Fibroblast of pulmonary artery (primary cell): Measurements from ENCODE around the gene RGS17.
"Not testable (repeated sequence)": the region's sequence is repeated elsewhere in the genome, so short reads cannot be mapped to it uniquely, and the experiment has no call there.

ENCODE experiments used
- DNase-seq: peaks from one replicate; pipeline ENCODE4 v3.0.0-alpha.2; 2010; ENCODE audit warnings: low read depth
- H3K4me3 ChIP-seq: replicated peaks from 2 replicates; pipeline ENCODE4 v1.5.1; 2011; ENCODE audit warnings: low read depth, mild to moderate bottlenecking, control low read depth, low read length, moderate library complexity
- TF ChIP-seq, protein P1 (sequence below): IDR thresholded peaks from 2 replicates; pipeline ENCODE4 v1.5.1; 2011; ENCODE audit warnings: mild to moderate bottlenecking, control low read depth, low read length, inconsistent platforms; ENCODE audit errors: missing control alignments

Gene RGS17

DNA sequence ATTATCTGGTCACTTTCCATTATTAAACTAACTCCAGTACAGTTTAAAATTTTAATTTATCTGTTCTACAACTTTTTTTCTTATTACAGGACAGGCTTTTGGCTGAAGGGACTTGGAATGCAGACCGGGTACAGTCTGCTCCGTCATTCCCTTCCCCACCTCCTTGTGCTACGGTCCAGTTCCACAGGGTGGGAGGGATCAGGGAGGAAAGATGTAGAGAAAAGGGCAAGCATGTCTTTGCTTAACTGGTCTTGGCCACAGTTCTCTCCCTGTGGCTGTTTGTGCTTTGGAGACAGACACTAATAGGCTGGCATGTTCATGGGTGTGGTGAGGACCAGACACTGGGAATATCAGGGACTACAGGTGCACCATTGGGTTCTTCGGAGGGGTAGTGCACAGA, 12.1 kb upstream of the RGS17 start:
- no peak for DNase-seq
- TF ChIP-seq, protein P1, sequence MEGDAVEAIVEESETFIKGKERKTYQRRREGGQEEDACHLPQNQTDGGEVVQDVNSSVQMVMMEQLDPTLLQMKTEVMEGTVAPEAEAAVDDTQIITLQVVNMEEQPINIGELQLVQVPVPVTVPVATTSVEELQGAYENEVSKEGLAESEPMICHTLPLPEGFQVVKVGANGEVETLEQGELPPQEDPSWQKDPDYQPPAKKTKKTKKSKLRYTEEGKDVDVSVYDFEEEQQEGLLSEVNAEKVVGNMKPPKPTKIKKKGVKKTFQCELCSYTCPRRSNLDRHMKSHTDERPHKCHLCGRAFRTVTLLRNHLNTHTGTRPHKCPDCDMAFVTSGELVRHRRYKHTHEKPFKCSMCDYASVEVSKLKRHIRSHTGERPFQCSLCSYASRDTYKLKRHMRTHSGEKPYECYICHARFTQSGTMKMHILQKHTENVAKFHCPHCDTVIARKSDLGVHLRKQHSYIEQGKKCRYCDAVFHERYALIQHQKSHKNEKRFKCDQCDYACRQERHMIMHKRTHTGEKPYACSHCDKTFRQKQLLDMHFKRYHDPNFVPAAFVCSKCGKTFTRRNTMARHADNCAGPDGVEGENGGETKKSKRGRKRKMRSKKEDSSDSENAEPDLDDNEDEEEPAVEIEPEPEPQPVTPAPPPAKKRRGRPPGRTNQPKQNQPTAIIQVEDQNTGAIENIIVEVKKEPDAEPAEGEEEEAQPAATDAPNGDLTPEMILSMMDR = no peak

DNA sequence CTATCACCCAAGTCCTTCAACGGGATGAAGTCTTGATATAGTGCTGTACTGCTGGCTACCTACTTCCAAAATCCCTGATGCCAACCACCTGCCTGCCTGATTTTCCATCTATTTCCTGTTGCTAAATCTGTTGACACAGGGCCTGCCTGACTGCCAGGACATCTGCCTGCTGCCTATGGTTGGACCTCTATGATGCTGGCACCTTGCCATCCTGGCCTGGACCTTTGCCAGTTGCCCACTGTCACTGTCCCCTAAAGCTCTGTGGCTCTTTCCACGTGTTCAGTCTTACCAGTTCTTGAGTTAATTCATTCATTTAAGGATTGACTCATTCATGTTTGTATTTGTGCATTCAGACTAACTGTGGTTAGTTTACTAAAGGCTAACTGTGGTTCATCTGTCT, 9.2 kb upstream of the RGS17 start:
- TF ChIP-seq, protein P1 = no peak
- no peak overlapping the region for H3K4me3 ChIP-seq
- no peak for DNase-seq

More for the DNA sequence above, 12.1 kb upstream of the RGS17 start:
- H3K4me3 ChIP-seq = no peak overlapping the region

DNA sequence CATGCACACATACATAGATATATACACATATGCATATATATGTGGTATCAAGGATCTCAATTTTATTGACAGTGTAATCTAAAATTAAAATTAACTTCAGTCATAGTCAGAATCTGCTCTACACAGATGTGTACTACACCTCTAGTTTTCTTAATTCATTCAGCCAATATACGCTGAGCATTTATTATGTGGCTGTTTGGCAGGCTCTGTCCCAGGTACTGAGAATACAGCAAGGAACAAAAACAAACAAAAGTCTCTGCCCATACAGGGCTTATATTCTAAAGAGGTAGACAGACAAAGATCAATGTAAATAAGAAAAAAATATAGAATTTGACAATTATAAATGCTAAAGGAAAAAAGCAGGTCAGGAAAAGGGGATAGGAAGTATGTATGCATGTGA, 7.8 kb upstream of the RGS17 start:
- DNase-seq = no peak
- TF ChIP-seq, protein P1 = no peak
- no peak overlapping the region for H3K4me3 ChIP-seq

DNA sequence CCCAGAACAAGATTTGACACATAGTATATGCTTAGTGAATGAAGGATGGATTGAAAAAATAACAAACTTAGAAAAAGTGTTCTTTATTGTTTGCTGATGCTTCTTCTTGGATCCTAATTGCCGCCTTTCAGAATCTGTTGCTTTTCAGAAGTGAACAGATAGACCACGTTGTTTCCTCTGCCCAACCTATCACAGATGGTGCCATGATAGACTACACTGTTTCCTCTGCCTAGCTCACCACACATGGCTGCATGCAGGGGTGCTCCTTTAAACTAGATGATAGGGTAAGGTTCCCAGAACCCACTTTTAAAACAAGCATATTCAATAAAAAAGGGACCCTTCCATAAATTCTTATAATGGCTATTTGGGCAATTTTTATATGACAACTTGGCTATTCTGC, 4.6 kb upstream of the RGS17 start:
- TF ChIP-seq, protein P1 = no peak
- no peak for DNase-seq
- no peak overlapping the region for H3K4me3 ChIP-seq

DNA sequence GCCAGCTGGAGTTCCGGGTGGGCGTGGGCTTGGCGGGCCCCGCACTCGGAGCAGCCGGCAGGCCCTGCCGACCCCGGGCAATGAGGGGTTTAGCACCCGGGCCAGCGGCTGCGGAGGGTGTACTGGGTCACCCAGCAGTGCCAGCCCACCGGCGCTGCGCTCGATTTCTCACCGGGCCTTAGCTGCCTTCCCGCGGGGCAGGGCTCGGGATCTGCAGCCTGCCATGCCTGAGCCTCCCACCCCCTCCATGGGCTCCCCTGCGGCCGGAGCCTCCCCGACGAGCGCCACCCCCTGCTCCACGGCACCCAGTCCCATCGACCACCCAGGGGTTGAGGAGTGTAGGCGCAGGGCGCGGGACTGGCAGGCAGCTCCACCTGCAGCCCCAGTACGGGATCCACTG, 2.6 kb upstream of the RGS17 start:
- not testable (repeated sequence) for H3K4me3 ChIP-seq, DNase-seq

DNA sequence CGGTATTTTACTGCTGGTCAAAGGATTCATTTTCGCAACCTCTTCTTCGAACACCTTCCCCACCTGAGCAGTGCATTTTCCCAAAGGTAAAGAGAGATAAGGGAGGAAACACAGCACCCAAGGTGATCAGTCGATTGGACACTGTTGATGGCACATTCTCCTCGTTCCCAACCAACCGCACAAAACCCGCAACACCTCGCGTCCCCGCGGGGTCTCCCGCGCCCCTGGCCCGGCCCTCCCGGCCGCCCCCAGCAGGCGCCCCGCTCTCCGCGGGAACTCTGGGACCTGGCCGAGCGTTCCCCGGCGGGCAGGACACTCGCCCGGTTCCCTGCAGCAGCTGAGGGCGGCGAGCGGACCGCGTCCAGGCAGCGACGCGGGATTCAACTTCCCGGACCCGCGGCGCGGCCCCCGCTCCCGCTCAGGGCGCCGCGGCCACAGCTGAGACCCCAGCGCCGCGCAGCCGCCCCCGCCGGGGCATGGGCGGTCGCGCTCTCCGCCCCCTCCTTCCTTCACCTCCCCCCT, 506 bp downstream of the RGS17 start:
- TF ChIP-seq, protein P1 = no peak
- DNase-seq = no peak
- H3K4me3 ChIP-seq = peak overlapping the region; percentile 91

DNA sequence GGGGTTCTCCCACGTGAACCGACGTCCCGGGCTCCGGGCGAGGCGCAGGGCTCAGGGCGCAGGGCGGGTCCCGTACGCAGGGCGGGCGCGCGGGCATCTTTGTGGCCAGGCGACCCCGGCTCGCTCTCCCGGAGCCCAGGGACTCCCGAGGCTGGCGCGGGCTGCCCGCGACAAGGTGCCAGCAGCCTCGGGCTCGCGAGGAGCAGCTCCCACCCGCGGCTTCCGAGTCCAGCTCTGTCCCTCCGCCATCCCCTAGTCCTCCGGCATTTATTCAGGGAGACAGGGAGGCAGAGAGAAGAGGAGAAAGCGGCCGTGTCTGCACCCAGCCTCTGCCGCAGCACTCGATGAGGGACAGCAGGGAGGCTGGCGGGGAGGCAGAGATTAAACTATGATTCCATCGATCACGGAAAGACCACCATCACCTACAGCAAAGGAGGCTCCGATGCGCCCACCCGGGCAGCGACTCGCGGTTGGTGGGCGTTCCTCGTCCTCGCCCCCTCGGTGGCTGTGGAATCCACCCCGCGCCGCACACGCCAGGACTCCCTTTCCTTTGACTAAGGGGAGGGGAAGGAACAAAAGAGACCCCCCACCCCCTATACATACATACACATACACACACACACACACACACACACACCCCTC, 1.1 kb downstream of the RGS17 start:
- H3K4me3 ChIP-seq = peak overlapping the region; percentile 91
- TF ChIP-seq, protein P1 = no peak
- DNase-seq = no peak
